ENCODE data around the gene PLEKHG5. TPM values are rescaled to one million over a fixed set of nuclear protein-coding genes. Genes with fewer than 3 reads are reported as not detected.

PLEKHG5 gene
- total RNA-seq, 1 experiment from 2014 or later: not detected

GRCh38 chr1:6464915-6465314 lies 26.6 kb downstream of the PLEKHG5 start:
- H3K4me3 ChIP-seq (ENCODE audit: low read length): no peak overlapping the region
- no peaks in the 10 kb centered on the region for H3K4me1 ChIP-seq (ENCODE audit: low read length)

DNA sequence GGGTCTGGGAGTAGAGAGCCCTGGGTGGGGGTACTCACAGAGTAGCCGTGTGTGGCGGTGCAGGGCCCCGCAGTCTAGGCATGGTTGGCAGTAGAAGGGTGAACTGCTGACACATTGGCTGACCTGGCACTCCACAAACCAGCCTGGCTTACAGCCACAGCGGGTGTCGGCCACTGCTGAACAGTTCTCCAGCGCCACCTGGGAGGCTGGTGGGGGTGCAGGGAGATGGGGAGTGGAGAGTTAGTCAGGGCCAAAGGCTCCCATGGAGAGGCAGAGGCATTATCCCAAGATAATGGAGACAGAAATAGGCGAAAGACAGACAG lies 27.0 kb downstream of the PLEKHG5 start:
- no peaks in the 10 kb centered on the region for H4K20me1 ChIP-seq (ENCODE audit: insufficient read depth, low read depth, low read length)
- no peaks in the 10 kb centered on the region for H3K36me3 ChIP-seq (ENCODE audit: insufficient read depth, low read length)
- H3K4me2 ChIP-seq (ENCODE audit: low read depth, low read length, poor library complexity, severe bottlenecking): no peak overlapping the region
- no peaks in the 10 kb centered on the region for H3K9me2 ChIP-seq (replicated peaks; ENCODE audit: insufficient read depth, low read length)
- no peak for DNase-seq
- no peak overlapping the region for H3K4me3 ChIP-seq (ENCODE audit: low read length)
- H3K4me1 ChIP-seq (ENCODE audit: low read length): no peaks in the 10 kb centered on the region
- H2AFZ ChIP-seq (ENCODE audit: low read length): no peak overlapping the region
- H3K27ac ChIP-seq (ENCODE audit: low read length): no peak overlapping the region
- no peak overlapping the region for H3K9ac ChIP-seq (ENCODE audit: low read length)
- H3K79me2 ChIP-seq (ENCODE audit: low read length): no peaks in the 10 kb centered on the region
- no peaks in the 10 kb centered on the region for H3K9me3 ChIP-seq (ENCODE audit: low read length)
- H3K27me3 ChIP-seq (ENCODE audit: low read length): no peaks in the 10 kb centered on the region

More at GRCh38 chr1:6464915-6465314, 26.6 kb downstream of the PLEKHG5 start:
- Histone ChIP-seq H3K9me2 (replicated peaks; ENCODE audit: insufficient read depth, low read length) (no peaks in the 10 kb centered on the region), H3K9ac (ENCODE audit: low read length) (no peak overlapping the region), H3K79me2 (ENCODE audit: low read length) (no peaks in the 10 kb centered on the region), H3K9me3 (ENCODE audit: low read length) (no peaks in the 10 kb centered on the region), H3K27me3 (ENCODE audit: low read length) (no peaks in the 10 kb centered on the region), H3K36me3 (ENCODE audit: insufficient read depth, low read length) (no peaks in the 10 kb centered on the region), H4K20me1 (ENCODE audit: insufficient read depth, low read depth, low read length) (no peaks in the 10 kb centered on the region), H3K4me2 (ENCODE audit: low read depth, low read length, poor library complexity, severe bottlenecking) (no peak overlapping the region), H3K27ac (ENCODE audit: low read length) (no peak overlapping the region), H2AFZ (ENCODE audit: low read length) (no peak overlapping the region)
- DNase-seq: no peak

DNA sequence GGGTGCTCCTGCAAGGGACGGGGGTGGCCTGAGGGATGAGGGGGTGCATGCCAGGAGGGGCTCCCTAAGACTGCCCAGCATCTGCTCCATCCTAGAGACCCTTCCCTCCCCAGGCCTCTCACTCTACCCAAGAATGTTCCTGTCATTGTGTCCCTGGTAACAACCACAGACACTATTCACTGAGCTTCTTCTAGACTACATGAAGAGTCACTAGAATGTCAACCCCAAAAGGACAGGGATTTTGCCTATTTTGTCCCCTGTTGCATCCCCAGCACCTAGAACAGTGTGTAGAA lies 28.4 kb downstream of the PLEKHG5 start:
- Histone ChIP-seq H3K4me2 (ENCODE audit: low read depth, low read length, poor library complexity, severe bottlenecking) (no peak overlapping the region), H3K27ac (ENCODE audit: low read length) (no peak overlapping the region), H3K4me3 (ENCODE audit: low read length) (no peak overlapping the region), H3K79me2 (ENCODE audit: low read length) (no peaks in the 10 kb centered on the region), H2AFZ (ENCODE audit: low read length) (no peak overlapping the region), H3K36me3 (ENCODE audit: insufficient read depth, low read length) (no peaks in the 10 kb centered on the region), H3K4me1 (ENCODE audit: low read length) (no peaks in the 10 kb centered on the region), H3K9me2 (replicated peaks; ENCODE audit: insufficient read depth, low read length) (no peaks in the 10 kb centered on the region), H4K20me1 (ENCODE audit: insufficient read depth, low read depth, low read length) (no peaks in the 10 kb centered on the region), H3K9me3 (ENCODE audit: low read length) (no peaks in the 10 kb centered on the region), H3K9ac (ENCODE audit: low read length) (no peak overlapping the region), H3K27me3 (ENCODE audit: low read length) (no peaks in the 10 kb centered on the region)
- DNase-seq: no peak

GRCh38 chr1:6462412-6463119 lies 28.9 kb downstream of the PLEKHG5 start:
- H3K27ac ChIP-seq (ENCODE audit: low read length): no peak overlapping the region
- H4K20me1 ChIP-seq (ENCODE audit: insufficient read depth, low read depth, low read length): no peaks in the 10 kb centered on the region
- no peaks in the 10 kb centered on the region for H3K4me1 ChIP-seq (ENCODE audit: low read length)

GRCh38 chr1:6461538-6462411 lies 29.7 kb downstream of the PLEKHG5 start:
- no peaks in the 10 kb centered on the region for H3K27me3 ChIP-seq (ENCODE audit: low read length)
- no peaks in the 10 kb centered on the region for H3K9me3 ChIP-seq (ENCODE audit: low read length)
- no peaks in the 10 kb centered on the region for H3K36me3 ChIP-seq (ENCODE audit: insufficient read depth, low read length)
- no peak for DNase-seq
- no peak overlapping the region for H3K4me2 ChIP-seq (ENCODE audit: low read depth, low read length, poor library complexity, severe bottlenecking)
- no peak overlapping the region for H3K4me3 ChIP-seq (ENCODE audit: low read length)
- no peaks in the 10 kb centered on the region for H4K20me1 ChIP-seq (ENCODE audit: insufficient read depth, low read depth, low read length)
- no peaks in the 10 kb centered on the region for H3K9me2 ChIP-seq (replicated peaks; ENCODE audit: insufficient read depth, low read length)
- H2AFZ ChIP-seq (ENCODE audit: low read length): no peak overlapping the region
- H3K79me2 ChIP-seq (ENCODE audit: low read length): no peaks in the 10 kb centered on the region
- H3K27ac ChIP-seq (ENCODE audit: low read length): no peak overlapping the region
- H3K4me1 ChIP-seq (ENCODE audit: low read length): no peaks in the 10 kb centered on the region
- no peak overlapping the region for H3K9ac ChIP-seq (ENCODE audit: low read length)

More at GRCh38 chr1:6462412-6463119, 28.9 kb downstream of the PLEKHG5 start:
- Histone ChIP-seq H3K4me3 (ENCODE audit: low read length) (no peak overlapping the region), H3K9ac (ENCODE audit: low read length) (no peak overlapping the region), H3K79me2 (ENCODE audit: low read length) (no peaks in the 10 kb centered on the region), H3K4me2 (ENCODE audit: low read depth, low read length, poor library complexity, severe bottlenecking) (no peak overlapping the region), H3K9me2 (replicated peaks; ENCODE audit: insufficient read depth, low read length) (no peaks in the 10 kb centered on the region), H3K27me3 (ENCODE audit: low read length) (no peaks in the 10 kb centered on the region), H3K36me3 (ENCODE audit: insufficient read depth, low read length) (no peaks in the 10 kb centered on the region), H3K9me3 (ENCODE audit: low read length) (no peaks in the 10 kb centered on the region), H2AFZ (ENCODE audit: low read length) (no peak overlapping the region)
- no peak for DNase-seq

- no peaks in the 10 kb centered on the region for H3K9me3 ChIP-seq (ENCODE audit: low read length)
- no peak overlapping the region for H3K4me2 ChIP-seq (ENCODE audit: low read depth, low read length, poor library complexity, severe bottlenecking)
- no peak overlapping the region for H2AFZ ChIP-seq (ENCODE audit: low read length)
- H3K9me2 ChIP-seq (replicated peaks; ENCODE audit: insufficient read depth, low read length): no peaks in the 10 kb centered on the region
- H3K27me3 ChIP-seq (ENCODE audit: low read length): no peaks in the 10 kb centered on the region
- no peak overlapping the region for H3K27ac ChIP-seq (ENCODE audit: low read length)
- DNase-seq: no peak
- no peak overlapping the region for H3K9ac ChIP-seq (ENCODE audit: low read length)
- H4K20me1 ChIP-seq (ENCODE audit: insufficient read depth, low read depth, low read length): no peaks in the 10 kb centered on the region
- no peaks in the 10 kb centered on the region for H3K36me3 ChIP-seq (ENCODE audit: insufficient read depth, low read length)
- H3K4me3 ChIP-seq (ENCODE audit: low read length): no peak overlapping the region
- no peaks in the 10 kb centered on the region for H3K4me1 ChIP-seq (ENCODE audit: low read length)
- H3K79me2 ChIP-seq (ENCODE audit: low read length): no peaks in the 10 kb centered on the region
Observed at GRCh38 chr1:6461051-6461530, 30.4 kb downstream of the PLEKHG5 start.

- DNase-seq: no peak
Observed at GRCh38 chr1:6460301-6461050, 31.0 kb downstream of the PLEKHG5 start.

DNA sequence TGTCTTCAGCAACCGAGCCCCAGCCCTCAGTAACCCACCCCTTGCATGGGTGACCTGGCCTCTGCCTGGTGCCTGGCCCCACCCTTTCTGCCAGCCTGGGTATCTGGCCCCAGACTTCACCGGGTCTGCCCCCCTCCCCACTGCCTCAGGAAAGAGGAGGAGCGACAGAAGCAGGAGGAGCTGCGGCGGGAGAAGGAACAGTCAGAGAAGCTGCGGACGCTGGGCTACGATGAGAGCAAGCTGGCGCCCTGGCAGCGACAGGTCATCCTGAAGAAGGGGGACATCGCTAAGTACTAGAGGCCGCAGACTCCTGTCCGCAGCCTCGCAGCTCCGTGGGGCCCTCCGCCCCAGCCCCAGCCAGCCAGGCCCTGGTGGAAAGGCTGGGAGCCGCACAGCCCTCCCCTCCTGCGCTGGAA lies 31.6 kb downstream of the PLEKHG5 start:
- Histone ChIP-seq H4K20me1 (ENCODE audit: insufficient read depth, low read depth, low read length) (no peaks in the 10 kb centered on the region), H3K79me2 (ENCODE audit: low read length) (no peaks in the 10 kb centered on the region), H3K9me3 (ENCODE audit: low read length) (no peaks in the 10 kb centered on the region), H3K4me2 (ENCODE audit: low read depth, low read length, poor library complexity, severe bottlenecking) (no peak overlapping the region), H3K4me3 (ENCODE audit: low read length) (no peak overlapping the region), H3K4me1 (ENCODE audit: low read length) (no peaks in the 10 kb centered on the region), H2AFZ (ENCODE audit: low read length) (no peak overlapping the region), H3K27ac (ENCODE audit: low read length) (no peak overlapping the region), H3K9me2 (replicated peaks; ENCODE audit: insufficient read depth, low read length) (no peaks in the 10 kb centered on the region), H3K27me3 (ENCODE audit: low read length) (no peaks in the 10 kb centered on the region), H3K36me3 (ENCODE audit: insufficient read depth, low read length) (no peaks in the 10 kb centered on the region), H3K9ac (ENCODE audit: low read length) (no peak overlapping the region)
- no peak for DNase-seq

More at GRCh38 chr1:6460301-6461050, 31.0 kb downstream of the PLEKHG5 start:
- H3K9me2 ChIP-seq (replicated peaks; ENCODE audit: insufficient read depth, low read length): no peaks in the 10 kb centered on the region
- H3K9me3 ChIP-seq (ENCODE audit: low read length): no peaks in the 10 kb centered on the region
- H3K9ac ChIP-seq (ENCODE audit: low read length): no peak overlapping the region
- H4K20me1 ChIP-seq (ENCODE audit: insufficient read depth, low read depth, low read length): no peaks in the 10 kb centered on the region
- no peak overlapping the region for H2AFZ ChIP-seq (ENCODE audit: low read length)
- no peak overlapping the region for H3K4me2 ChIP-seq (ENCODE audit: low read depth, low read length, poor library complexity, severe bottlenecking)
- H3K4me1 ChIP-seq (ENCODE audit: low read length): no peaks in the 10 kb centered on the region
- no peak overlapping the region for H3K27ac ChIP-seq (ENCODE audit: low read length)
- no peak overlapping the region for H3K4me3 ChIP-seq (ENCODE audit: low read length)
- H3K36me3 ChIP-seq (ENCODE audit: insufficient read depth, low read length): no peaks in the 10 kb centered on the region
- no peaks in the 10 kb centered on the region for H3K79me2 ChIP-seq (ENCODE audit: low read length)
- no peaks in the 10 kb centered on the region for H3K27me3 ChIP-seq (ENCODE audit: low read length)

Data from Karpas-422 (cell line).